K562 (cell line): ENCODE data around the gene MCL1. TPM values are rescaled to one million over a fixed set of nuclear protein-coding genes. Genes with fewer than 3 reads are reported as not detected.

Experiments used
- BRD4 ChIP-seq: fragments of 200-600 bp; sonication (generic); IDR thresholded peaks from 2 replicates; pipeline ENCODE4 v1.6.1; 2017; ENCODE audit warnings: inconsistent platforms
- CHD4 ChIP-seq: fragments of 200-600 bp; sonication (generic); IDR thresholded peaks from 3 replicates; pipeline ENCODE4 v1.6.1; 2012; ENCODE audit warnings: low read depth, mild to moderate bottlenecking, mixed read lengths, low read length, inconsistent platforms; ENCODE audit not compliant: insufficient read depth, insufficient replicate concordance, poor library complexity, severe bottlenecking
- CTBP1 ChIP-seq: fragments of 450-650 bp; IDR thresholded peaks from 2 replicates; pipeline ENCODE4 v1.6.1; 2016; ENCODE audit warnings: borderline replicate concordance
- DMBX1 ChIP-seq: fragments of 250-450 bp; sonication (Bioruptor Pico); IDR thresholded peaks from 2 replicates; pipeline ENCODE4 v1.8.0; 2022; ENCODE audit warnings: inconsistent platforms, mild to moderate bottlenecking, moderate library complexity, borderline replicate concordance
- ELF4 ChIP-seq: fragments of 450-650 bp; formaldehyde crosslinking; IDR thresholded peaks from 2 replicates; pipeline ENCODE4 v1.4.0; 2022; ENCODE audit warnings: missing genetic modification characterization
- FOXA3 ChIP-seq, 2 experiments: fragments of 450-650 bp in 1 of 2; sonication (generic) in 1 of 2; formaldehyde crosslinking; IDR thresholded peaks in 1 of 2; conservative IDR thresholded peaks in 1 of 2; 2 replicates each; pipeline versions ENCODE4 v1.4.0 to v1.8.0; 2020 to 2022; ENCODE audit warnings: mild to moderate bottlenecking in 2 of 2, missing genetic modification reagents in 1 of 2
- GTF2E2 ChIP-seq: fragments of 200-800 bp; sonication (Bioruptor generic); IDR thresholded peaks from 2 replicates; pipeline ENCODE4 v1.6.1; 2016; ENCODE audit warnings: missing genetic modification characterization, missing compliant biosample characterization
- MCM3 ChIP-seq: fragments of 450-650 bp; IDR thresholded peaks from 2 replicates; pipeline ENCODE4 v1.6.1; 2016
- MYC ChIP-seq, 2 experiments: fragments of 250-450 bp in 1 of 2; sonication (Bioruptor Pico) in 1 of 2; IDR thresholded peaks; 2 replicates each; pipeline versions ENCODE4 v1.5.1 to v1.6.1; 2012 to 2021; ENCODE audit warnings: low read depth in 2 of 2, borderline replicate concordance in 1 of 2, improper control_type of control experiment in 1 of 2, low read length in 1 of 2, mild to moderate bottlenecking in 1 of 2, moderate library complexity in 1 of 2
- ZNF507 ChIP-seq: conservative IDR thresholded peaks from 2 replicates; pipeline ENCODE4 v1.6.1; 2017; ENCODE audit warnings: missing genetic modification characterization, missing compliant biosample characterization
- polyA plus RNA-seq, 8 experiments: library from polyadenylated mRNA; depleted of rRNA in 4 of 8; stranded (reverse) in 5 of 8; unstranded in 3 of 8; fragments of >200 nt; fragmentation: Nextera tagmentation in 2 of 8; fragmentation: Illumina TruSeq in 1 of 8; extraction: Ambion mirVana in 2 of 8; extraction: Trizol in 1 of 8; gene quantifications; 2 replicates each; pipeline versions ENCODE4 v1.2.1 to v1.2.3, GENCODE V29; 2011 to 2014; ENCODE audit warnings: inconsistent platforms in 1 of 8, missing spikeins in 1 of 8
- total RNA-seq, 7 experiments: library from RNA; depleted of rRNA in 6 of 7; stranded (reverse); fragments of >200 nt in 6 of 7; fragmentation: Illumina TruSeq in 2 of 7; extraction: Trizol in 2 of 7; gene quantifications; 2 replicates each; pipeline versions ENCODE4 v1.2.1 to v1.2.3, GENCODE V29; 2011 to 2021; ENCODE audit warnings: low replicate concordance in 1 of 7
- TF ChIP-seq, protein P1 (sequence below): fragments of 250-450 bp; sonication (Bioruptor Pico); IDR thresholded peaks from 2 replicates; pipeline ENCODE4 v1.4.0; 2020
- TF ChIP-seq, protein P2 (sequence below), 2 experiments: fragments of 450-650 bp; formaldehyde crosslinking in 1 of 2; IDR thresholded peaks; 2 replicates each; pipeline versions ENCODE4 v1.4.0 to v1.6.1; 2014 to 2020; ENCODE audit warnings: mild to moderate bottlenecking in 2 of 2, borderline replicate concordance in 1 of 2, low read depth in 1 of 2
- TF ChIP-seq, protein P3 (sequence below): fragments of 250-450 bp; sonication (Bioruptor Pico); IDR thresholded peaks from 2 replicates; pipeline ENCODE4 v1.5.1; 2021; ENCODE audit warnings: mild to moderate bottlenecking

Gene MCL1
- total and polyA plus RNA-seq, 9 of the 15 experiments (the other 6 are each of a cell fraction or from before 2014, with no cell fraction given): 27.1 to 224 (median 138) TPM

DNA sequence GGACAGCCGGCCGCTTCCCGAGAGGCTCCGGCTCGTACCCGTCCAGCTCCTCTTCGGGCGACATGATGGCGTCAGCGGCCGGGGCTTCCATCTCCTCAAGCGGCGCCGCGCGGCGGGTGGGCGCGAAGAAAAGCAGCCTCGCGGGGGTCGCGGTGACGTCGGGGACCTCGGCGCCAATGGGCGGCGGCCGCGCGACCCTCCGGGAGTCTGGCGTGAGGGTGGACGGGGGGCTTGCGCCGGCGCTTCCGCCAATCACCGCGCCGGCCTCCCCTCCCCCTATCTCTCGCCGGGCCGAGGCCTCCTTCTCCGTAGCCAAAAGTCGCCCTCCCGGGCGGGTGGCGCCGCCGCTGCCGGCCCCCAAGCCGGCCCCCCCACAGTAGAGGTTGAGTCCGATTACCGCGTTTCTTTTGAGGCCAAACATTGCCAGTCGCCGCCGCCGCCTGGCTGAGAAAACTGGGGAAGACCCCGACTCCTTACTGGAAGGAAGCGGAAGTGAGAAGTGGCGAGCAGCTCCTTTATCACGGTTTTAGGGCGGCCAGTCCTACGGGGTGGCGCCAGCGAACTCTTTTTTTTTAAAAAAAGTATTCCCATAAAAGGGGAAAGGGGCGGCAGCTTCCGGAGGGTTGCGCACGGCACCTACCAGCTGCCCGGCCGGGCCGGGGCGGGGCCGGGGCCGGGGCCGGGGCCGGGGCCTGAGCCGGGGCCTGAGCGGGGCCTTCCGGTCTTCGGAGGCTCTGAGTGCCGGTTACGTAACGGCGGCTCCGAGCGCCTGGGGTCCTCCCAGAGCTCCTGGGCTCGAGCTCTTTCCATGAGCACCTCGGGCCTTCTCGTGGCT, at the start of gene MCL1 (continued):
- TF ChIP-seq BRD4 (peak; percentile 89), ZNF507 (tag) (no peak), ELF4 (no peak), CTBP1 (0 out of 2 replicates have a peak, but pooled peaks have one; percentile 20), MYC (IDR thresholded peaks at IDR 0.05; ENCODE audit: low read depth, low read length) (peak; percentile 52; the same call in 1 of the 2 replicates), MYC (CRISPR knock-in tag; IDR thresholded peaks at IDR 0.05; ENCODE audit: borderline replicate concordance, low read depth) (no peak), CHD4 (no peak), GTF2E2 (peak; percentile 100), DMBX1 (CRISPR knock-in tag) (peak; percentile 43; the same call in 1 of the 2 replicates), FOXA3 (CRISPR knock-in tag; conservative IDR thresholded peaks at IDR 0.05 in 1 of 2, IDR thresholded peaks at IDR 0.05 in 1 of 2) (peak in 1 of 2 experiments; percentile 28; a peak in 1 of 4 replicates), MCM3 (no peak)
- TF ChIP-seq, protein P1, sequence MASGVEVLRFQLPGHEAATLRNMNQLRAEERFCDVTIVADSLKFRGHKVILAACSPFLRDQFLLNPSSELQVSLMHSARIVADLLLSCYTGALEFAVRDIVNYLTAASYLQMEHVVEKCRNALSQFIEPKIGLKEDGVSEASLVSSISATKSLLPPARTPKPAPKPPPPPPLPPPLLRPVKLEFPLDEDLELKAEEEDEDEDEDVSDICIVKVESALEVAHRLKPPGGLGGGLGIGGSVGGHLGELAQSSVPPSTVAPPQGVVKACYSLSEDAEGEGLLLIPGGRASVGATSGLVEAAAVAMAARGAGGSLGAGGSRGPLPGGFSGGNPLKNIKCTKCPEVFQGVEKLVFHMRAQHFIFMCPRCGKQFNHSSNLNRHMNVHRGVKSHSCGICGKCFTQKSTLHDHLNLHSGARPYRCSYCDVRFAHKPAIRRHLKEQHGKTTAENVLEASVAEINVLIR (CRISPR knock-in tag): no peak
- TF ChIP-seq, protein P2, sequence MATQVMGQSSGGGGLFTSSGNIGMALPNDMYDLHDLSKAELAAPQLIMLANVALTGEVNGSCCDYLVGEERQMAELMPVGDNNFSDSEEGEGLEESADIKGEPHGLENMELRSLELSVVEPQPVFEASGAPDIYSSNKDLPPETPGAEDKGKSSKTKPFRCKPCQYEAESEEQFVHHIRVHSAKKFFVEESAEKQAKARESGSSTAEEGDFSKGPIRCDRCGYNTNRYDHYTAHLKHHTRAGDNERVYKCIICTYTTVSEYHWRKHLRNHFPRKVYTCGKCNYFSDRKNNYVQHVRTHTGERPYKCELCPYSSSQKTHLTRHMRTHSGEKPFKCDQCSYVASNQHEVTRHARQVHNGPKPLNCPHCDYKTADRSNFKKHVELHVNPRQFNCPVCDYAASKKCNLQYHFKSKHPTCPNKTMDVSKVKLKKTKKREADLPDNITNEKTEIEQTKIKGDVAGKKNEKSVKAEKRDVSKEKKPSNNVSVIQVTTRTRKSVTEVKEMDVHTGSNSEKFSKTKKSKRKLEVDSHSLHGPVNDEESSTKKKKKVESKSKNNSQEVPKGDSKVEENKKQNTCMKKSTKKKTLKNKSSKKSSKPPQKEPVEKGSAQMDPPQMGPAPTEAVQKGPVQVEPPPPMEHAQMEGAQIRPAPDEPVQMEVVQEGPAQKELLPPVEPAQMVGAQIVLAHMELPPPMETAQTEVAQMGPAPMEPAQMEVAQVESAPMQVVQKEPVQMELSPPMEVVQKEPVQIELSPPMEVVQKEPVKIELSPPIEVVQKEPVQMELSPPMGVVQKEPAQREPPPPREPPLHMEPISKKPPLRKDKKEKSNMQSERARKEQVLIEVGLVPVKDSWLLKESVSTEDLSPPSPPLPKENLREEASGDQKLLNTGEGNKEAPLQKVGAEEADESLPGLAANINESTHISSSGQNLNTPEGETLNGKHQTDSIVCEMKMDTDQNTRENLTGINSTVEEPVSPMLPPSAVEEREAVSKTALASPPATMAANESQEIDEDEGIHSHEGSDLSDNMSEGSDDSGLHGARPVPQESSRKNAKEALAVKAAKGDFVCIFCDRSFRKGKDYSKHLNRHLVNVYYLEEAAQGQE (IDR thresholded peaks at IDR 0.05; ENCODE audit: borderline replicate concordance): peak; percentile 19; the same call in 1 of the 2 replicates
- TF ChIP-seq, protein P2 (CRISPR knock-in tag; IDR thresholded peaks at IDR 0.05; ENCODE audit: low read depth): peak; percentile 65; the same call in 1 of the 2 replicates
- TF ChIP-seq, protein P3, sequence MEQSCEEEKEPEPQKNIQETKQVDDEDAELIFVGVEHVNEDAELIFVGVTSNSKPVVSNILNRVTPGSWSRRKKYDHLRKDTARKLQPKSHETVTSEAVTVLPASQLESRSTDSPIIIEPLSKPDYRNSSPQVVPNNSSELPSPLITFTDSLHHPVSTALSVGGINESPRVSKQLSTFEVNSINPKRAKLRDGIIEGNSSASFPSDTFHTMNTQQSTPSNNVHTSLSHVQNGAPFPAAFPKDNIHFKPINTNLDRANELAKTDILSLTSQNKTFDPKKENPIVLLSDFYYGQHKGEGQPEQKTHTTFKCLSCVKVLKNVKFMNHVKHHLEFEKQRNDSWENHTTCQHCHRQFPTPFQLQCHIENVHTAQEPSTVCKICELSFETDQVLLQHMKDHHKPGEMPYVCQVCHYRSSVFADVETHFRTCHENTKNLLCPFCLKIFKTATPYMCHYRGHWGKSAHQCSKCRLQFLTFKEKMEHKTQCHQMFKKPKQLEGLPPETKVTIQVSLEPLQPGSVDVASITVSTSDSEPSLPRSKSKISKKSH: no peak
